Stimulated activated CD8-positive, alpha-beta memory T cell treated with anti-CD3 and anti-CD28 coated beads, Interleukin-2, amount 100 ng/mL, for 1 hour (primary cell): ENCODE measurements around the gene FAM236B.
"Not testable (repeated sequence)": the region's sequence is repeated elsewhere in the genome, so short reads cannot be mapped to it uniquely, and the experiment has no call there.

Experiments
- DNase-seq, 2 donors: peaks; one replicate each; pipeline ENCODE4 v3.0.0-alpha.2; 2020; ENCODE audit warnings: low read depth in 2 of 2

The FAM236B gene

GRCh38 chrX:72782560-72782959, at the start of gene FAM236B:
FAM236B (minus strand) TSS chrX:72782660; CDS start chrX:72782560, 100 bp downstream.
- not testable (repeated sequence) for DNase-seq

DNA sequence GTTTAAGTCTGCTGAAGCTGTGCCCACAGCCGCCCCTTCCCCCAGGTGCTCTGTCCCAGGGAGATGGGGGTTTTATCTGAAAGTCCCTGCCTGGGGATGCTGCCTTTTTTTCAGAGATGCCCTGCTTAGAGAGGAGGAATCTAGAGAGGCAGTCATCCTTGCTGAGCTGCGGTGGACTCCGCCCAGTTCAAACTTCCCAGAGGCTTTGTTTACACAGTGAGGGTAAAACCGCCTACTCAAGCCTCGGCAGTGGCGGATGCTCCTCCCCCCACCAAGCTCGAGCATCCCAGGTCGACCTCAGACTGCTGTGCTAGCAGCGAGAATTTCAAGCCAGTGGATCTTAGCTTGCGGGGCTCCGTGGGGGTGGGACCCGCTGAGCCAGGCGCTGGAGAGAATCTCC, 48.2 kb upstream of the FAM236B start:
- DNase-seq: not testable (repeated sequence)

GRCh38 chrX:72808110-72808509, 25.6 kb upstream of the FAM236B start, which contains the start of gene FAM236D:
FAM236D (minus strand) TSS chrX:72808210; CDS start chrX:72808110, 100 bp downstream.
- DNase-seq: not testable (repeated sequence)

DNA sequence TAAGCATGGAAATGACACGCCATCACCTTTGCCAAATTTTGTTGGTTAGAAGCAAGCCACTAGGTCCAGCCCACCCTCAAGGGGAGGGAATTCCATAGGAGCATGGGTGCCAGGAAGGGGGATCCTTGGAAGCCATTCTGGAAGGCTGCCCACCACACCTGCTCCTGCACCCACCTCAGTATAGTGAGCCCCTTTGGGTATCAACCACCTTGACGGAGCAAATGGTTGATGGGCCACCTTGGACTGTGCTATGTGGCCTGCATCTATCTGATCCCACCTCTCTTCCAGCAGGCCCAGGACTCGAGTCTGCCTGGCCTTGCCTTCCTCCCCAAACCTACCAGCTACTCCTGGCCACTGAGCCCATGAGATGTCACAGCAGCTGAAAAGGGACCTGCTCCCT, 7.9 kb upstream of the FAM236B start:
- DNase-seq: not testable (repeated sequence)

- not testable (repeated sequence) for DNase-seq
Observed at GRCh38 chrX:72788142-72788541, 5.7 kb upstream of the FAM236B start.

GRCh38 chrX:72783964-72784363, 1.5 kb upstream of the FAM236B start:
- DNase-seq: not testable (repeated sequence)

DNA sequence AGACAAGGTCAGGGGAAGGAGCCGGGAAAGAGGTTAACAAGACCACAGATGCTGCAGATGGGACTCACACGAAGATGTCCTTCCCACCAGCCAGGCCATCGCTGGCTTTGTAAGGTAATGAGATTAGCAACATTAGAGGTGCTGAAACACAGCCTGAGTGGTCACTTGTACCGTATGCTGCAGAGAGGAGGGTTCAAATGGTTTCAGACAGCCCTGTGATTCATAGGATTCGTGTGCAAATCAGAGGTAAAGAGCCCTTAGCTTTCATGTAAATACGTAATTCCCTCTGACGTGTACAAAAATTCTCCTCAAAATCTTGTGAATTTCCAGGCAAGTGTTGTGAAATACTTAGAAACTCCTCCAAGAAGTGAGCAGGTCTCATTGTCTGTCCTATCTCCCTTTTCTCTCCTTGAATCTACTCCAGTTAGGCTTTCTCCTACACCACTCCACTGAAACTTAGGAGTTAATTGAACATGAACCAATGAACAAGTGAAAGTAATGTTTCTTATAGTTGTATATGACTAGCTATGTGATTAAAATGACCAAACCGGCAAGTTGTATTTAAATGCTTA, 991 bp upstream of the FAM236B start:
- not testable (repeated sequence) for DNase-seq

DNA sequence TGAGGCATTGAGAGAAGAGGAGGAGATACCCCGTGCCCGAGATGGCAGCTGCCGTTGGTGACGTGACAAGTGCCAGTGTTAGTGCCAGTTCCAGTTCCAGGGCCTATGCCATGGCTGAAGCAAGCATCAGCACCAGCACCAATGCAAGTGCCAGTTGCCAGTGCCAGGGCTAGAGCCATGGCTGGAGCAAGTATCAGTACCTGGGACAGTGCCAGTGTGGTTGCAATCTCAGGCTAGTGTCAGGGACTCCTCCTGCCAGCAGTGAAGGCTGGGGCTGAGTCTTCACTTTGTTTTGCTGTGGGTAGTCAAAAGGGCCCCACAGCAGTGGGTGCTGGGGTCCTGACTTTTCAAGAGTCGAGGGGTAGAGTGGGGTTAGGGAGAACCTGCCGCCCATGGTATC, 4.3 kb downstream of the FAM236B start:
- not testable (repeated sequence) for DNase-seq

DNA sequence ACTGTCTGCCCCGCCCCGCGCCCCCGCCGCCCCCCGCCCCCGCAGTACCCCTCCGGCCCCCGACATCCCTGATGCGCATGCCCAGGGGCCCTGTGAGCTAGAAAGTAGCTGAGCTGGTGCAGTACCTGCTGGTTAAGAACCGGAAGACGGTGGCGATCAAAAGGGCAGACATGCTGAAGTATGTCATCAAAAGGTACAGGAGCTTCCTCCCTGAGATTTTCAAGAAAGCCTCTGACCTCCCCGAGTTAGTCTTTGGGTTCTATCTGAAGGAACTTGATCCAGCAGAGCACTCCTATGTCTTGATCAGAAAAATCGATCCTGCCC, 5.0 kb downstream of the FAM236B start:
- not testable (repeated sequence) for DNase-seq

DNA sequence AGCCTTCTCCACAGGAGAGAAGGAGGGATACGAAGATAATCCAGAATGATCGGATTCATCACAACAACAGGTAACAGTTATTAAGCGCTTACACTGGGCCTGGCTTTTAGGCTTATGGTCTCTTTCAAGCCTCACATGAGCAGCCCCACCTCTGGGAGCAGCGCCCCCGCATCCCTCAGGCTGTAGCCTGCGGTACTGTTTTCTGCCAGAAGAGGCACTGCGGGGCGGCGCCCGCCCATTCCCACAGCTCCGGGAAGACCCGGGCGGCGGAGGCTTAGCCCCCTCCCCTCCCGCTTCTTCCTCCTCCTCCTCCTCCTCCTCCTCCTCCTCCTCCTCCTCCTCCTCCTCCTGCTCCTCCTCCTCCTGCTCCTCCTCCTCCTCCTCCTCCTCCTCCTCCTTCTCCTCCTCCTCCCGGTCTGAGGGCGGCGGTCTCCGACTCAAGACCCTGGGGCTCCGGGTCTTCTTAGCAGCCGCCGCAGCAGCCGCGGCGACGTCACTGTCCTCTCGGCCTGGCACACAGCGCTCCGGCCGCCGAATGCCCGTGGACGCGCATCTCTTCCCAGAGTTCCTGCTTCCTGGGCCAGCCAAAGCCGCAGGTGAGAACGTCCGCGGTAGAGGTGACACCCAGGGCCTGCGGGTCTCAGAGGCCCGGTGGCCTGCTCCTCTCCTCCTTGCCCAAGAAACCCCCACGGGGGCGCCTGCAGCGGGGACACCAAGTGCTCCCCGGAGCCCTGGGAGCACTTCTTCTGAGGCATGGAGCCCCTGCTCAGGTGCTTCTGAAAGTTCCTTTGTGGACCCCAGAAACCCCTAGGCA, 5.6 kb downstream of the FAM236B start, which contains the start of gene DMRTC1B:
DMRTC1B (plus strand) TSS at position 238 of the 814 bp plus-strand sequence. CDS start 68,246 bp downstream, outside the sequence.
- not testable (repeated sequence) for DNase-seq

- not testable (repeated sequence) for DNase-seq
Observed at GRCh38 chrX:72760454-72760853, 22.0 kb downstream of the FAM236B start.

GRCh38 chrX:72748545-72748944, 33.9 kb downstream of the FAM236B start:
- DNase-seq: not testable (repeated sequence)

- DNase-seq: not testable (repeated sequence)
Observed at GRCh38 chrX:72745546-72745945, 36.9 kb downstream of the FAM236B start.

- no peak for DNase-seq
Observed at GRCh38 chrX:72735561-72735960, 46.9 kb downstream of the FAM236B start.

- DNase-seq: not testable (repeated sequence)
Observed at GRCh38 chrX:72733636-72734035, 48.8 kb downstream of the FAM236B start.
